ENCODE data around the gene RNF123.

RNF123 gene

DNA sequence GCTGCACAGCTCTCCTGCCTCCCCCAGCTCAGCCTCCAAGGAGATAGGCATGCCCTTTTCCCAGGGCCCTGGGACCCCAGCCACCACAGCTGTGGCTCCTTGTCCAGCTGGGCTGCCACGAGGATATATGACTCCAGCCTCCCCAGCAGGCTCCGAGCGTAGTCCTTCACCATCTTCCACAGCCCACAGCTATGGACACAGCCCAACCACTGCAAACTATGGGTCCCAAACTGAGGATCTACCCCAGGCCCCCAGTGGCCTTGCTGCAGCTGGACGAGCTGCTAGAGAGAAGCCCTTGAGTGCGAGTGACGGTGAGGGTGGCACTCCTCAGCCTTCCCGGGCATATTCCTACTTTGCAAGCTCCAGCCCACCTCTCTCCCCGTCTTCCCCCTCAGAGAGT lies 35.7 kb upstream of the RNF123 start:
- Mint-ChIP-seq H3K9me3 (no peaks in the 10 kb centered on the region), H3K27ac (no peak overlapping the region), H3K36me3 (no peaks in the 10 kb centered on the region), H3K27me3 (peaks cover 6 to 11% of the 10 kb centered on the region in 2 donors), H3K4me3 (no peak overlapping the region), H3K4me1 (peaks cover 8 to 10% of the 10 kb centered on the region in 2 donors)
- DNase-seq (no peak), ATAC-seq (replicated peaks) (no peak)

DNA sequence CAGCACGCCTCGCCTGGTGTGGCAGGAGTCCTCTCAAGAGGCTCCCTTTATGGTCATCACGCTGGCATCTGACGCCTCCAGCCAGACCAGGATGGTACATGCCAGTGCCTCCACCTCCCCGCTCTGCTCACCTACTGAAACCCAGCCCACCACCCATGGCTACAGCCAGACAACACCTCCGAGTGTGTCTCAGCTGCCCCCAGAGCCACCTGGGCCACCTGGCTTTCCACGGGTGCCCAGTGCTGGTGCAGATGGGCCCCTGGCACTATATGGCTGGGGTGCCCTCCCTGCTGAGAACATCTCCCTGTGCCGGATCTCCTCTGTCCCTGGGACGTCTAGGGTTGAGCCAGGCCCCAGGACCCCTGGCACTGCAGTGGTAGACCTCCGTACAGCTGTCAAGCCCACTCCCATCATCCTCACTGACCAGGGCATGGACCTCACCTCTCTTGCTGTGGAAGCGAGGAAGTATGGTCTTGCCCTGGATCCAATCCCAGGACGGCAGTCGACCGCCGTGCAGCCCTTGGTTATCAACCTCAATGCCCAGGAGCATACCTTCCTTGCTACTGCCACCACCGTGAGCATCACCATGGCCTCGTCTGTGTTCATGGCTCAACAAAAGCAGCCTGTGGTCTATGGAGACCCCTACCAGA lies 35.1 kb upstream of the RNF123 start:
- Mint-ChIP-seq H3K36me3 (no peaks in the 10 kb centered on the region), H3K27ac (no peak overlapping the region), H3K27me3 (peaks cover 6 to 11% of the 10 kb centered on the region in 2 donors), H3K4me3 (no peak overlapping the region), H3K9me3 (no peaks in the 10 kb centered on the region), H3K4me1 (peaks cover 8 to 10% of the 10 kb centered on the region in 2 donors)
- DNase-seq (no peak), ATAC-seq (replicated peaks) (no peak)

DNA sequence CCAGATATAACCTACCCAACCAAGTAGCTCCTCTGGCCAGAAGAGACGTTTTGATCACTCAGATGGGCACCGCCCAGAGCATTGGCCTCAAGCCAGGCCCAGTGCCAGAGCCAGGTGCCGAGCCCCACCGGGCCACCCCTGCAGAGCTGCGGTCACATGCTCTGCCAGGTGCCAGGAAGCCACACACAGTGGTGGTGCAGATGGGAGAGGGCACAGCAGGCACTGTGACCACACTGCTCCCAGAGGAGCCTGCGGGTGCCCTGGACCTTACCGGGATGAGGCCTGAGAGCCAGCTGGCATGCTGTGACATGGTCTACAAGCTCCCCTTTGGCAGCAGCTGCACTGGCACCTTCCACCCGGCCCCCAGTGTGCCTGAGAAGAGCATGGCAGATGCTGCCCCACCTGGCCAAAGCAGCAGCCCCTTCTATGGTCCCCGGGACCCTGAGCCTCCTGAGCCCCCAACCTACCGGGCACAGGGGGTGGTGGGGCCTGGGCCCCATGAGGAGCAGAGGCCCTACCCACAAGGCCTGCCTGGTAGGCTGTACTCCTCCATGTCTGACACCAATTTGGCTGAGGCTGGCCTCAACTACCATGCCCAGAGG lies 34.3 kb upstream of the RNF123 start:
- Mint-ChIP-seq H3K9me3 (no peaks in the 10 kb centered on the region), H3K4me3 (no peak overlapping the region), H3K36me3 (no peaks in the 10 kb centered on the region), H3K27ac (no peak overlapping the region), H3K27me3 (peaks cover 6 to 11% of the 10 kb centered on the region in 2 donors), H3K4me1 (peaks cover 8 to 10% of the 10 kb centered on the region in 2 donors)
- DNase-seq (no peak), ATAC-seq (replicated peaks) (peak; percentile 36 to 47)

DNA sequence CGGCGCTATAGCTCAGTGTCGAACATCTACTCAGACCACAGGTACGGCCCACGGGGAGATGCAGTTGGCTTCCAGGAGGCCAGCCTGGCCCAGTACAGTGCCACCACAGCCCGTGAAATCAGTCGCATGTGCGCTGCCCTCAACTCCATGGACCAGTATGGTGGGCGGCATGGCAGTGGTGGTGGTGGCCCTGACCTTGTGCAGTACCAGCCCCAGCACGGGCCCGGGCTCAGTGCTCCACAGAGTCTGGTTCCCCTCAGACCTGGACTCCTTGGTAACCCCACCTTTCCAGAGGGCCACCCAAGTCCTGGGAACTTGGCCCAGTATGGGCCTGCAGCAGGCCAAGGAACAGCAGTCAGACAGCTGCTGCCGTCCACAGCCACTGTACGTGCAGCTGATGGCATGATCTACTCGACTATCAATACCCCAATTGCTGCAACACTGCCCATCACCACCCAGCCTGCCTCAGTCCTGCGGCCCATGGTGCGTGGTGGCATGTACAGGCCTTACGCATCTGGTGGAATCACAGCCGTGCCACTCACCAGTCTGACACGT lies 33.5 kb upstream of the RNF123 start:
- Mint-ChIP-seq H3K4me3 (no peak overlapping the region), H3K9me3 (no peaks in the 10 kb centered on the region), H3K27ac (no peak overlapping the region), H3K36me3 (no peaks in the 10 kb centered on the region), H3K27me3 (peaks cover 6 to 11% of the 10 kb centered on the region in 2 donors), H3K4me1 (peaks cover 8 to 10% of the 10 kb centered on the region in 2 donors)
- ATAC-seq (replicated peaks) (no peak), DNase-seq (no peak)

DNA sequence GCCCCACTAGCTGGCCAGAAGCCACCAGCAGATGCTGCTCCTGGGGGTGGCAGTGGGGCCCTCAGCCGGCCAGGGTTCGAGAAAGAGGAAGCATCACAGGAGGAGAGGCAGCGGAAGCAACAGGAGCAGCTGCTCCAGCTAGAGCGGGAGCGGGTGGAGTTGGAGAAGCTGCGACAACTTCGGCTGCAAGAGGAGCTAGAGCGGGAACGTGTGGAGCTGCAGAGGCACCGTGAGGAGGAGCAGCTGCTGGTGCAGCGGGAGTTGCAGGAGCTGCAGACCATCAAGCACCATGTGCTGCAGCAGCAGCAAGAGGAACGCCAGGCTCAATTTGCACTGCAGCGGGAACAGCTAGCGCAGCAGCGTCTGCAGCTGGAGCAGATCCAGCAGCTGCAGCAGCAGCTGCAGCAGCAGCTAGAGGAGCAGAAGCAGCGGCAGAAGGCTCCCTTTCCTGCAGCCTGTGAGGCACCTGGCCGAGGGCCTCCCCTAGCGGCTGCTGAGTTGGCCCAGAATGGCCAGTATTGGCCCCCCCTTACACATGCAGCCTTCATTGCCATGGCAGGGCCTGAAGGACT lies 32.7 kb upstream of the RNF123 start:
- Mint-ChIP-seq H3K4me1 (peaks cover 8 to 10% of the 10 kb centered on the region in 2 donors), H3K27ac (no peak overlapping the region), H3K36me3 (no peaks in the 10 kb centered on the region), H3K9me3 (no peaks in the 10 kb centered on the region), H3K4me3 (no peak overlapping the region), H3K27me3 (peaks cover 6 to 11% of the 10 kb centered on the region in 2 donors)
- DNase-seq (no peak), ATAC-seq (replicated peaks) (no peak)

DNA sequence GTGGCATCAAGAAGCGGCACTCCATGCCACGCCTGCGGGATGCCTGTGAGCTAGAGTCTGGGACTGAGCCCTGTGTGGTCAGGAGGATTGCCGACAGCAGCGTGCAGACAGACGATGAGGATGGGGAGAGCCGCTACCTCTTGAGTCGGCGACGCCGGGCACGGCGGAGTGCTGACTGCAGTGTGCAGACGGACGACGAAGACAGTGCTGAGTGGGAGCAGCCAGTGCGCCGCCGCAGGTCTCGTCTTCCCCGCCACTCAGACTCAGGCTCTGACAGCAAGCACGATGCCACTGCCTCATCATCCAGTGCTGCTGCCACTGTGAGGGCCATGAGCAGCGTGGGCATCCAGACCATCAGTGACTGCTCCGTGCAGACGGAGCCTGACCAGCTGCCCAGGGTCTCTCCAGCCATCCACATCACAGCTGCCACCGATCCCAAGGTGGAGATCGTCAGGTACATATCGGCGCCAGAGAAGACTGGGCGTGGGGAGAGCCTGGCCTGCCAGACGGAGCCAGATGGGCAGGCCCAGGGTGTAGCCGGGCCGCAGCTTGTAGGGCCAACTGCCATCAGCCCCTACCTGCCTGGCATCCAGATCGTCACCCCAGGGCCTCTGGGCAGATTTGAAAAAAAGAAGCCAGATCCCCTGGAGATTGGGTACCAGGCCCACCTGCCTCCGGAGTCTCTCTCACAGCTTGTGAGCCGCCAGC lies 32.0 kb upstream of the RNF123 start:
- DNase-seq = no peak
- no peak overlapping the region for H3K4me3 Mint-ChIP-seq
- H3K9me3 Mint-ChIP-seq = no peaks in the 10 kb centered on the region
- H3K27ac Mint-ChIP-seq = no peak overlapping the region
- no peaks in the 10 kb centered on the region for H3K36me3 Mint-ChIP-seq
- peaks cover 6 to 11% of the 10 kb centered on the region in 2 donors for H3K27me3 Mint-ChIP-seq
- peaks cover 8 to 10% of the 10 kb centered on the region in 2 donors for H3K4me1 Mint-ChIP-seq
- no peak for ATAC-seq (replicated peaks)

DNA sequence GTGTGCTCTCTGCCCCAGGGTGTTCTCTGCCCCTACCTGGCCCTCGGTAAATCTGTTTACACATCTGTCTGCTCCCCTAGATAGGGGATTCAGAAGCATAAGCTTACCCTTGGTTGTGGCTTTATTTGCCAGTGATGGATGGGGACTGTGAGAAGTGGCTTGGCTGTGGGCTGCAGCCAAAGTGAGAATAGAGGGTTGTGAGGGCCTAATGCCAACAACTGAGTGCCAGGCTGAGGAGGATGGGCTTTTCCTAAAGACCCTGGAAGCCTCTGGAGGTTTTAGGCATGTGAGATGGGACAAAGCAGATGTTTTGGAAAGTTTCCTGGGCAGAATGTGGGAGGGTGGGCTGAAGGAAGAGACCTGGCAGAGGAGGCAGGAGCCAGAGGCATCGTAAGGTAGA lies 30.6 kb upstream of the RNF123 start:
- H3K9me3 Mint-ChIP-seq = no peaks in the 10 kb centered on the region
- H3K4me3 Mint-ChIP-seq = no peak overlapping the region
- DNase-seq (no peak), ATAC-seq (replicated peaks) (no peak)
- no peaks in the 10 kb centered on the region for H3K36me3 Mint-ChIP-seq
- H3K27ac Mint-ChIP-seq = no peak overlapping the region
- peaks cover 8 to 10% of the 10 kb centered on the region in 2 donors for H3K4me1 Mint-ChIP-seq
- peaks cover 6 to 11% of the 10 kb centered on the region in 2 donors for H3K27me3 Mint-ChIP-seq

DNA sequence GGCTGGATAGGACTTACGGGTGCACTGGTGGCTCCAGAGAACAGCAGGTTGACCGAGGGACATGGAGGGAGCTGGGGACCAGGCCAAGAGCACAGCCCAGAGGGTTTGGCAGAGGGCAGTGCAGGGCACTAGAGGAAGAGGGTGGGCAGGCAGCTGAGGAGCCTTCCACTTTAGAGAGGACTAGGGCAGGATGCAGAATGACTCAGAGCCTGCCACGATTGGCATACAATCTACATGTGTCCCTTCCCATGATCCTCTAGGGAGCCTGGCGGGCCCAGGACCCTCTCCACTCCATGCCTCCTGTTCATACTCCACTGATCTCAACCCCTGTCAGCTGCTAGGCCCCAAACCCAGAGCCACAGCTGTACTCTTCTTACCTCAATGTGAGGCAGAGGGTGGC lies 29.6 kb upstream of the RNF123 start:
- no peak overlapping the region for H3K27ac Mint-ChIP-seq
- no peaks in the 10 kb centered on the region for H3K36me3 Mint-ChIP-seq
- DNase-seq (no peak), ATAC-seq (replicated peaks) (peak in 1 of 2 donors; percentile 22)
- no peak overlapping the region for H3K4me3 Mint-ChIP-seq
- peaks cover 3 to 7% of the 10 kb centered on the region in 2 donors for H3K4me1 Mint-ChIP-seq
- no peaks in the 10 kb centered on the region for H3K9me3 Mint-ChIP-seq
- H3K27me3 Mint-ChIP-seq = peaks cover 6 to 11% of the 10 kb centered on the region in 2 donors

DNA sequence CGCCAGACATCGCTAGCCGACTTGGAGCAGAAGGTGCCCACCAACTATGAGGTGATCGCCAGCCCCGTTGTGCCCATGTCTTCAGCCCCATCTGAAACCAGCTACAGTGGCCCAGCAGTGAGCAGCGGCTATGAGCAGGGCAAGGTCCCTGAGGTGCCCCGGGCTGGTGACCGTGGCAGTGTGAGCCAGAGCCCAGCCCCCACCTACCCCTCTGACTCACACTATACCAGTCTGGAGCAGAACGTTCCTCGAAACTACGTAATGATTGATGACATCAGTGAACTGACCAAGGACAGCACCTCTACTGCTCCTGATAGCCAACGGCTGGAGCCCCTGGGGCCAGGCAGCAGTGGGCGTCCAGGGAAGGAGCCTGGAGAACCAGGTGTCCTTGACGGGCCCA lies 28.1 kb upstream of the RNF123 start:
- Mint-ChIP-seq H3K4me3 (no peak overlapping the region), H3K9me3 (no peaks in the 10 kb centered on the region), H3K36me3 (no peaks in the 10 kb centered on the region), H3K27ac (no peak overlapping the region), H3K4me1 (no peaks in the 10 kb centered on the region), H3K27me3 (peaks cover 10 to 11% of the 10 kb centered on the region in 2 donors)
- ATAC-seq (replicated peaks) = no peak
- no peak for DNase-seq

DNA sequence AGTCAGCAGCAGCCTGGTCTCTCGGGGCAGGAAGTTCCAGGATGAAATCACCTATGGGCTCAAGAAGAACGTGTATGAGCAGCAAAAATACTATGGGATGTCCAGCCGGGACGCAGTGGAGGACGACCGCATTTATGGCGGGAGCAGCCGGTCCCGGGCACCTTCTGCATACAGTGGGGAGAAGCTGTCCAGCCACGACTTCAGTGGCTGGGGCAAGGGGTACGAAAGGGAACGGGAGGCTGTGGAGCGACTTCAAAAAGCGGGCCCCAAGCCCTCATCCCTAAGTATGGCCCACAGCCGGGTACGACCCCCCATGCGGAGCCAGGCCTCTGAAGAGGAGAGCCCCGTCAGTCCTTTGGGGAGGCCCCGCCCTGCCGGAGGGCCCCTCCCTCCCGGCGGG lies 27.3 kb upstream of the RNF123 start:
- Mint-ChIP-seq H3K27ac (no peak overlapping the region), H3K4me1 (no peaks in the 10 kb centered on the region), H3K36me3 (no peaks in the 10 kb centered on the region), H3K9me3 (no peaks in the 10 kb centered on the region), H3K4me3 (no peak overlapping the region), H3K27me3 (peaks cover 6 to 9% of the 10 kb centered on the region in 2 donors)
- DNase-seq = no peak
- ATAC-seq (replicated peaks) = no peak

DNA sequence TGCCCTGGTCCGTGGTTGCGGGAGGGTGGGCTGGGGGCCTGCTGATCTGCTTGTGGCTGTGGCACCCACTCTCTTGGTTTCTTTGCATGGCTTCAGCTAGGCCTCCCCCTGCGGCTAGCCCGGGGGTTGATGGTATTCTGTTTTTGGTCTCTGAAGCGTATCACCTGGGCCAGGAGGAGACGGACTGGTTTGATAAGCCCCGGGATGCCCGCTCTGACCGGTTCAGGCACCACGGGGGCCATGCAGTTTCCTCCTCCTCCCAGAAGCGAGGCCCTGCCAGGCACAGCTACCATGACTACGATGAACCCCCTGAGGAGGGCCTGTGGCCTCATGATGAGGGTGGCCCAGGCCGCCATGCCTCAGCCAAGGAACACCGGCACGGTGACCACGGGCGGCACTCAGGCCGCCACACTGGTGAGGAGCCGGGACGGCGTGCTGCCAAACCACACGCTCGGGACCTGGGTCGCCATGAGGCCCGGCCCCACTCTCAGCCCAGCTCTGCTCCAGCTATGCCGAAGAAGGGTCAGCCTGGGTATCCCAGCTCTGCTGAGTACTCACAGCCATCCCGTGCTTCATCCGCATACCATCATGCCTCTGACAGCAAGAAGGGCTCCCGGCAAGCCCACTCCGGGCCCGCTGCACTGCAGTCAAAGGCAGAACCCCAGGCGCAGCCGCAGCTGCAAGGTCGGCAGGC lies 26.5 kb upstream of the RNF123 start:
- Mint-ChIP-seq H3K27ac (no peak overlapping the region), H3K27me3 (peaks cover 4 to 13% of the 10 kb centered on the region in 2 donors), H3K4me1 (no peaks in the 10 kb centered on the region), H3K36me3 (no peaks in the 10 kb centered on the region), H3K9me3 (no peaks in the 10 kb centered on the region), H3K4me3 (no peak overlapping the region)
- DNase-seq (no peak), ATAC-seq (replicated peaks) (no peak)

DNA sequence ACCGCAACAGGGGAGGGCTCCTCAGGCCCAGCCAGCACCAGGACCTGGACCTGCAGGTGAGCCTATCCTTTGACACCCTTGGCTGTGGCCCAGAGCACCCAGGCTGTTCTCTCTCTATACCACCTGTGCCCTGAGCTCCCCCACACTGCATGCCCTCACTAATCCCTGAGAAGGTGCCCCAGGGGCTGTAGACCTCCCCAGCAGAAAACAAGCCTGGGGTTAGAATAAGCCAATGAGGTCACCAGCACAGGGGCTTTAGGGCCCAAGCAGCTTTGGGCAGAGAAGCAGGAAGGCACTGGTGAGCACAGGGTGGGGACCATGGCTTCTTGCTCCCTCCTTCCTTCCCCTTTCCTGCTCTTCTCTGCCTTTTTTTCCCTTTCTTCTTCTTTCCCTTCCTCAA lies 25.5 kb upstream of the RNF123 start:
- Mint-ChIP-seq H3K9me3 (no peaks in the 10 kb centered on the region), H3K27ac (no peak overlapping the region), H3K36me3 (no peaks in the 10 kb centered on the region), H3K27me3 (peaks cover 10 to 13% of the 10 kb centered on the region in 2 donors), H3K4me1 (no peaks in the 10 kb centered on the region), H3K4me3 (no peak overlapping the region)
- ATAC-seq (replicated peaks) = no peak
- DNase-seq = no peak

DNA sequence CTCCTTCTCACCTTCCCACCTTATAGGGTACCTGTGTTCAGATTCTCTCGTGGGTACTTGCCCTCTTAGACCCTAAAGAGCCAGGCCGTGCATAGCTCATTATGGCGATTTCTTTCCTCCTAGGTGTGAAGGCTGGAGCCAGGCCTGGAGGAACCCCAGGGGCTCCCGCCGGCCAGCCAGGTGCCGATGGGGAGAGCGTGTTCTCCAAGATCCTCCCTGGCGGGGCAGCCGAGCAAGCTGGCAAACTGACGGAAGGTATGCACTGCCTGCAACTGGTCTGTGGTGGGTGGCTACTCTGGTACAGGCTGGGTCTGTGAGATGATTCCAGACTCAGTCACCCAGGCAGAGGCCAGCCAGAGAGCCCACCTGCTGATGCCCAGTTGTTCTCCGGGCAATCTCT lies 25.1 kb upstream of the RNF123 start:
- no peak for ATAC-seq (replicated peaks)
- H3K36me3 Mint-ChIP-seq = no peaks in the 10 kb centered on the region
- no peaks in the 10 kb centered on the region for H3K4me1 Mint-ChIP-seq
- no peak overlapping the region for H3K4me3 Mint-ChIP-seq
- DNase-seq = no peak
- H3K9me3 Mint-ChIP-seq = no peaks in the 10 kb centered on the region
- H3K27me3 Mint-ChIP-seq = peaks cover 10 to 13% of the 10 kb centered on the region in 2 donors
- no peak overlapping the region for H3K27ac Mint-ChIP-seq

All from stimulated activated naive B cell treated with anti-CD40 and anti-IgM and Interleukin-4, amounts not matched to agents 10 μg/mL and 1 μg/mL and 100 μg/mL, for 72 hours (primary cell).